GM20000 (cell line): ENCODE measurements around the gene EPB41L5.

Experiments
- DNase-seq: peaks from one replicate; pipeline ENCODE4 v3.0.0; 2012; ENCODE audit warnings: low spot score
- CTCF ChIP-seq: IDR thresholded peaks from 2 replicates; pipeline ENCODE4 v1.5.1; 2012; ENCODE audit warnings: mild to moderate bottlenecking, control low read depth; ENCODE audit errors: extremely low read depth, missing control alignments

The EPB41L5 gene

GRCh38 chr2:120204022-120204405 lies 191.1 kb downstream of the EPB41L5 start:
- DNase-seq = no peak
- no peak for TF ChIP-seq CTCF

GRCh38 chr2:120204417-120204816 lies 191.5 kb downstream of the EPB41L5 start:
- no peak for DNase-seq
- TF ChIP-seq CTCF = no peak

GRCh38 chr2:120204945-120205670 lies 192.2 kb downstream of the EPB41L5 start:
- no peak for DNase-seq
- TF ChIP-seq CTCF = no peak

GRCh38 chr2:120206022-120206581 lies 193.2 kb downstream of the EPB41L5 start:
- no peak for DNase-seq
- TF ChIP-seq CTCF = peak; percentile 52

GRCh38 chr2:120208381-120209353 lies 195.8 kb downstream of the EPB41L5 start:
- no peak for TF ChIP-seq CTCF
- DNase-seq = no peak

GRCh38 chr2:120209427-120210269 lies 196.8 kb downstream of the EPB41L5 start:
- DNase-seq = no peak
- TF ChIP-seq CTCF = no peak
